Breast epithelium (tissue), 3 donors: ENCODE results near the gene WFIKKN1.

Source experiments
- CTCF ChIP-seq, 3 donors: fragments of 450-650 bp; IDR thresholded peaks; one replicate each; pipeline ENCODE4 v1.5.1; 2016 to 2017; ENCODE audit warnings: antibody characterized with exemption in 3 of 3, mild to moderate bottlenecking in 3 of 3, moderate library complexity in 3 of 3
- POLR2A ChIP-seq: fragments of 450-650 bp; IDR thresholded peaks from one replicate; pipeline ENCODE4 v1.6.1; 2016; ENCODE audit warnings: antibody characterized with exemption, mild to moderate bottlenecking, moderate library complexity
- POLR2AphosphoS5 ChIP-seq, 3 donors: sonication (generic); formaldehyde crosslinking; IDR thresholded peaks; one replicate each; pipeline ENCODE4 v1.6.1; 2017; ENCODE audit warnings: antibody characterized with exemption in 3 of 3

GRCh38 chr16:638034-638543 is 7.3 kb downstream of the WFIKKN1 start:
- TF ChIP-seq CTCF (IDR thresholded peaks at IDR 0.05) (no peak), POLR2A (no peak), POLR2AphosphoS5 (IDR thresholded peaks at IDR 0.05) (no peak)
